ENCODE measurements around the gene CERS2.

Gene CERS2

DNA sequence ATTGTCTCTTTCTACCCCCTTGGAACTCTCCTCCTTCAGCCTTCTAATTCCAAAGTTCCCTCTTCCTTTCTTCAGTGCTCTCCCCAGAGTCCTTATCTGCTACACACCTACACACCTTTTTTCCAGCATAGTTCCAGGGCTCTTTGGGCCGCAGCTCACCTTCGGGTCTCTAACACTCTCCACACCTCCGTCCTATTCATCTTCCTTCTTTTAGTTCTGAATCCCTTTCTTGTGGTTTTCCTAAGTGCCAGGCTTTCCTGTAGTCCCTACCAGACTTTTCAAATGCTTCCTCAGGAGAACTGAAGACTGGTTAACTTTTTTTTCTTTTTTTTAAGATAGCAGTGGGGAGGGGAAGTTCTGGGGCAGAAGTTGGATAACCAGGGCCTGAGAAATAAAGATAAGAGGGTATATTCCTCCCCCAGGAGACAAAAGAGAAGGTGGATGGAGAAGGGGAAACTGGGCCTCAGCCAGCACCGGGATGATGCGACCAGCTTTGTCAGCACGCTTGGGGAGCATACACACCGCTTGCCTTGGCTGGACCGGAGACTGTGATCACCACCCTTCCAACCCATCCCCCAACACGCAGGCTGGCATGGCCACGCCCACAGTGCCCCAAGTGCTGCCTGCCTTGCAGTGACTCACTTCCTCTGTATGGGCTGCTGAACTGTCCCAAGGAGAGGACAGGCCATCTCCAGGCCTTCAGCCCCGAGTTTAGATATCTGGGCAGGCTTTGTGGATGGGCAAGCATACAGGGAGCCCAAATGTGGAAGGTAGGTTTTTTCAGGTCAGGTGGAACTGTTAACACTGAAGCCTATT is 2.5 kb upstream of the CERS2 start (continued):
- TF ChIP-seq, protein P1, sequence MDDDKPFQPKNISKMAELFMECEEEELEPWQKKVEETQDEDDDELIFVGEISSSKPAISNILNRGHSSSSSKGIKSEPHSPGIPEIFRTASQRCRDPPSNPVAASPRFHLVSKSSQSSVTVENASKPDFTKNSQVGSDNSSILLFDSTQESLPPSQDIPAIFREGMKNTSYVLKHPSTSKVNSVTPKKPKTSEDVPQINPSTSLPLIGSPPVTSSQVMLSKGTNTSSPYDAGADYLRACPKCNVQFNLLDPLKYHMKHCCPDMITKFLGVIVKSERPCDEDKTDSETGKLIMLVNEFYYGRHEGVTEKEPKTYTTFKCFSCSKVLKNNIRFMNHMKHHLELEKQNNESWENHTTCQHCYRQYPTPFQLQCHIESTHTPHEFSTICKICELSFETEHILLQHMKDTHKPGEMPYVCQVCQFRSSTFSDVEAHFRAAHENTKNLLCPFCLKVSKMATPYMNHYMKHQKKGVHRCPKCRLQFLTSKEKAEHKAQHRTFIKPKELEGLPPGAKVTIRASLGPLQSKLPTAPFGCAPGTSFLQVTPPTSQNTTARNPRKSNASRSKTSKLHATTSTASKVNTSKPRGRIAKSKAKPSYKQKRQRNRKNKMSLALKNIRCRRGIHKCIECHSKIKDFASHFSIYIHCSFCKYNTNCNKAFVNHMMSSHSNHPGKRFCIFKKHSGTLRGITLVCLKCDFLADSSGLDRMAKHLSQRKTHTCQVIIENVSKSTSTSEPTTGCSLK (tag by site-specific recombination; IDR thresholded peaks at IDR 0.05): no peak
- TF ChIP-seq, protein P2, sequence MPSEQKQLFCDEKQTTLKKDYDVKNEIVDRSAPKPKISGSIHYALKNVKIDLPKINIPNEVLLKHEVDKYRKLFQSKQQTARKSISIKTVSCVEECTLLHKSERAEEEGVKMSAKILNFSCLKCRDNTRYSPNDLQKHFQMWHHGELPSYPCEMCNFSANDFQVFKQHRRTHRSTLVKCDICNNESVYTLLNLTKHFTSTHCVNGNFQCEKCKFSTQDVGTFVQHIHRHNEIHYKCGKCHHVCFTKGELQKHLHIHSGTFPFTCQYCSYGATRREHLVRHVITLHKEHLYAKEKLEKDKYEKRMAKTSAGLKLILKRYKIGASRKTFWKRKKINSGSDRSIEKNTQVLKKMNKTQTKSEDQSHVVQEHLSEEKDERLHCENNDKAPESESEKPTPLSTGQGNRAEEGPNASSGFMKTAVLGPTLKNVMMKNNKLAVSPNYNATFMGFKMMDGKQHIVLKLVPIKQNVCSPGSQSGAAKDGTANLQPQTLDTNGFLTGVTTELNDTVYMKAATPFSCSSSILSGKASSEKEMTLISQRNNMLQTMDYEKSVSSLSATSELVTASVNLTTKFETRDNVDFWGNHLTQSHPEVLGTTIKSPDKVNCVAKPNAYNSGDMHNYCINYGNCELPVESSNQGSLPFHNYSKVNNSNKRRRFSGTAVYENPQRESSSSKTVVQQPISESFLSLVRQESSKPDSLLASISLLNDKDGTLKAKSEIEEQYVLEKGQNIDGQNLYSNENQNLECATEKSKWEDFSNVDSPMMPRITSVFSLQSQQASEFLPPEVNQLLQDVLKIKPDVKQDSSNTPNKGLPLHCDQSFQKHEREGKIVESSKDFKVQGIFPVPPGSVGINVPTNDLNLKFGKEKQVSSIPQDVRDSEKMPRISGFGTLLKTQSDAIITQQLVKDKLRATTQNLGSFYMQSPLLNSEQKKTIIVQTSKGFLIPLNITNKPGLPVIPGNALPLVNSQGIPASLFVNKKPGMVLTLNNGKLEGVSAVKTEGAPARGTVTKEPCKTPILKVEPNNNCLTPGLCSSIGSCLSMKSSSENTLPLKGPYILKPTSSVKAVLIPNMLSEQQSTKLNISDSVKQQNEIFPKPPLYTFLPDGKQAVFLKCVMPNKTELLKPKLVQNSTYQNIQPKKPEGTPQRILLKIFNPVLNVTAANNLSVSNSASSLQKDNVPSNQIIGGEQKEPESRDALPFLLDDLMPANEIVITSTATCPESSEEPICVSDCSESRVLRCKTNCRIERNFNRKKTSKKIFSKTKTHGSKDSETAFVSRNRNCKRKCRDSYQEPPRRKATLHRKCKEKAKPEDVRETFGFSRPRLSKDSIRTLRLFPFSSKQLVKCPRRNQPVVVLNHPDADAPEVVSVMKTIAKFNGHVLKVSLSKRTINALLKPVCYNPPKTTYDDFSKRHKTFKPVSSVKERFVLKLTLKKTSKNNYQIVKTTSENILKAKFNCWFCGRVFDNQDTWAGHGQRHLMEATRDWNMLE (tag by site-specific recombination; conservative IDR thresholded peaks at IDR 0.05; ENCODE audit: low read depth): no peak
- TF ChIP-seq ZNF837 (tag by site-specific recombination; IDR thresholded peaks at IDR 0.05): no peak
- no peak for TF ChIP-seq ZNF830 (tag by site-specific recombination; IDR thresholded peaks at IDR 0.05; ENCODE audit: low read depth)
- TF ChIP-seq GLI2 (tag by site-specific recombination; IDR thresholded peaks at IDR 0.05; ENCODE audit: borderline replicate concordance, low read depth): no peak
- no peak for TF ChIP-seq ZNF175 (tag by site-specific recombination; IDR thresholded peaks at IDR 0.05)
- no peak for TF ChIP-seq HOXD13 (CRISPR knock-in tag; IDR thresholded peaks at IDR 0.05; ENCODE audit: borderline replicate concordance)
- peak; percentile 65; the same call in 1 of the 2 replicates for TF ChIP-seq ZNF24 (tag by site-specific recombination; IDR thresholded peaks at IDR 0.05)
- TF ChIP-seq ZFHX2 (tag by site-specific recombination; conservative IDR thresholded peaks at IDR 0.05): no peak; the same call in 1 of the 2 replicates
- no peak for TF ChIP-seq SALL2 (tag by site-specific recombination; IDR thresholded peaks at IDR 0.05; ENCODE audit: borderline replicate concordance)
- TF ChIP-seq ZNF146 (tag by site-specific recombination; IDR thresholded peaks at IDR 0.05): no peak
- TF ChIP-seq, protein P3, sequence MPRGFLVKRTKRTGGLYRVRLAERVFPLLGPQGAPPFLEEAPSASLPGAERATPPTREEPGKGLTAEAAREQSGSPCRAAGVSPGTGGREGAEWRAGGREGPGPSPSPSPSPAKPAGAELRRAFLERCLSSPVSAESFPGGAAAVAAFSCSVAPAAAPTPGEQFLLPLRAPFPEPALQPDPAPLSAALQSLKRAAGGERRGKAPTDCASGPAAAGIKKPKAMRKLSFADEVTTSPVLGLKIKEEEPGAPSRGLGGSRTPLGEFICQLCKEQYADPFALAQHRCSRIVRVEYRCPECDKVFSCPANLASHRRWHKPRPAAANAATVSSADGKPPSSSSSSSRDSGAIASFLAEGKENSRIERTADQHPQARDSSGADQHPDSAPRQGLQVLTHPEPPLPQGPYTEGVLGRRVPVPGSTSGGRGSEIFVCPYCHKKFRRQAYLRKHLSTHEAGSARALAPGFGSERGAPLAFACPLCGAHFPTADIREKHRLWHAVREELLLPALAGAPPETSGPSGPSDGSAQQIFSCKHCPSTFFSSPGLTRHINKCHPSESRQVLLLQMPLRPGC (tag by site-specific recombination; IDR thresholded peaks at IDR 0.05): no peak
- TF ChIP-seq, protein P4, sequence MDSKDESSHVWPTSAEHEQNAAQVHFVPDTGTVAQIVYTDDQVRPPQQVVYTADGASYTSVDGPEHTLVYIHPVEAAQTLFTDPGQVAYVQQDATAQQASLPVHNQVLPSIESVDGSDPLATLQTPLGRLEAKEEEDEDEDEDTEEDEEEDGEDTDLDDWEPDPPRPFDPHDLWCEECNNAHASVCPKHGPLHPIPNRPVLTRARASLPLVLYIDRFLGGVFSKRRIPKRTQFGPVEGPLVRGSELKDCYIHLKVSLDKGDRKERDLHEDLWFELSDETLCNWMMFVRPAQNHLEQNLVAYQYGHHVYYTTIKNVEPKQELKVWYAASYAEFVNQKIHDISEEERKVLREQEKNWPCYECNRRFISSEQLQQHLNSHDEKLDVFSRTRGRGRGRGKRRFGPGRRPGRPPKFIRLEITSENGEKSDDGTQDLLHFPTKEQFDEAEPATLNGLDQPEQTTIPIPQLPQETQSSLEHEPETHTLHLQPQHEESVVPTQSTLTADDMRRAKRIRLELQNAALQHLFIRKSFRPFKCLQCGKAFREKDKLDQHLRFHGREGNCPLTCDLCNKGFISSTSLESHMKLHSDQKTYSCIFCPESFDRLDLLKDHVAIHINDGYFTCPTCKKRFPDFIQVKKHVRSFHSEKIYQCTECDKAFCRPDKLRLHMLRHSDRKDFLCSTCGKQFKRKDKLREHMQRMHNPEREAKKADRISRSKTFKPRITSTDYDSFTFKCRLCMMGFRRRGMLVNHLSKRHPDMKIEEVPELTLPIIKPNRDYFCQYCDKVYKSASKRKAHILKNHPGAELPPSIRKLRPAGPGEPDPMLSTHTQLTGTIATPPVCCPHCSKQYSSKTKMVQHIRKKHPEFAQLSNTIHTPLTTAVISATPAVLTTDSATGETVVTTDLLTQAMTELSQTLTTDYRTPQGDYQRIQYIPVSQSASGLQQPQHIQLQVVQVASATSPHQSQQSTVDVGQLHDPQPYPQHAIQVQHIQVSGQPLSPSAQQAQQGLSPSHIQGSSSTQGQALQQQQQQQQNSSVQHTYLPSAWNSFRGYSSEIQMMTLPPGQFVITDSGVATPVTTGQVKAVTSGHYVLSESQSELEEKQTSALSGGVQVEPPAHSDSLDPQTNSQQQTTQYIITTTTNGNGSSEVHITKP (tag by site-specific recombination; IDR thresholded peaks at IDR 0.05): peak; percentile 69
- TF ChIP-seq, protein P5, sequence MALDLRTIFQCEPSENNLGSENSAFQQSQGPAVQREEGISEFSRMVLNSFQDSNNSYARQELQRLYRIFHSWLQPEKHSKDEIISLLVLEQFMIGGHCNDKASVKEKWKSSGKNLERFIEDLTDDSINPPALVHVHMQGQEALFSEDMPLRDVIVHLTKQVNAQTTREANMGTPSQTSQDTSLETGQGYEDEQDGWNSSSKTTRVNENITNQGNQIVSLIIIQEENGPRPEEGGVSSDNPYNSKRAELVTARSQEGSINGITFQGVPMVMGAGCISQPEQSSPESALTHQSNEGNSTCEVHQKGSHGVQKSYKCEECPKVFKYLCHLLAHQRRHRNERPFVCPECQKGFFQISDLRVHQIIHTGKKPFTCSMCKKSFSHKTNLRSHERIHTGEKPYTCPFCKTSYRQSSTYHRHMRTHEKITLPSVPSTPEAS (tag by site-specific recombination; IDR thresholded peaks at IDR 0.05): no peak
- no peak for TF ChIP-seq MEIS1 (CRISPR knock-in tag; IDR thresholded peaks at IDR 0.05; ENCODE audit: borderline replicate concordance)
- TF ChIP-seq WT1 (tag by site-specific recombination; IDR thresholded peaks at IDR 0.05): no peak
- TF ChIP-seq ZNF423 (tag by site-specific recombination; IDR thresholded peaks at IDR 0.05): no peak
- peak; percentile 58; the same call in 1 of the 2 replicates for TF ChIP-seq KLF16 (tag by site-specific recombination; IDR thresholded peaks at IDR 0.05)
- peak; percentile 86 for TF ChIP-seq ZBTB17 (tag by site-specific recombination; IDR thresholded peaks at IDR 0.05)
- no peak for TF ChIP-seq TCF7L2 (IDR thresholded peaks at IDR 0.05; ENCODE audit: borderline replicate concordance, low read depth, low read length)
- TF ChIP-seq, protein P6, sequence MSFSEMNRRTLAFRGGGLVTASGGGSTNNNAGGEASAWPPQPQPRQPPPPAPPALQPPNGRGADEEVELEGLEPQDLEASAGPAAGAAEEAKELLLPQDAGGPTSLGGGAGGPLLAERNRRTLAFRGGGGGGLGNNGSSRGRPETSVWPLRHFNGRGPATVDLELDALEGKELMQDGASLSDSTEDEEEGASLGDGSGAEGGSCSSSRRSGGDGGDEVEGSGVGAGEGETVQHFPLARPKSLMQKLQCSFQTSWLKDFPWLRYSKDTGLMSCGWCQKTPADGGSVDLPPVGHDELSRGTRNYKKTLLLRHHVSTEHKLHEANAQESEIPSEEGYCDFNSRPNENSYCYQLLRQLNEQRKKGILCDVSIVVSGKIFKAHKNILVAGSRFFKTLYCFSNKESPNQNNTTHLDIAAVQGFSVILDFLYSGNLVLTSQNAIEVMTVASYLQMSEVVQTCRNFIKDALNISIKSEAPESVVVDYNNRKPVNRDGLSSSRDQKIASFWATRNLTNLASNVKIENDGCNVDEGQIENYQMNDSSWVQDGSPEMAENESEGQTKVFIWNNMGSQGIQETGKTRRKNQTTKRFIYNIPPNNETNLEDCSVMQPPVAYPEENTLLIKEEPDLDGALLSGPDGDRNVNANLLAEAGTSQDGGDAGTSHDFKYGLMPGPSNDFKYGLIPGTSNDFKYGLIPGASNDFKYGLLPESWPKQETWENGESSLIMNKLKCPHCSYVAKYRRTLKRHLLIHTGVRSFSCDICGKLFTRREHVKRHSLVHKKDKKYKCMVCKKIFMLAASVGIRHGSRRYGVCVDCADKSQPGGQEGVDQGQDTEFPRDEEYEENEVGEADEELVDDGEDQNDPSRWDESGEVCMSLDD (tag by site-specific recombination; IDR thresholded peaks at IDR 0.05): 0 out of 2 replicates have a peak, but pooled peaks have one; percentile 45
- no peak for TF ChIP-seq ZNF350 (tag by site-specific recombination; IDR thresholded peaks at IDR 0.05)

All from HEK293 (cell line).